Neutrophil (primary cell): ENCODE measurements around the gene RPL18.

ENCODE experiments used
- H3K27ac ChIP-seq: fragments of 200-600 bp; sonication (generic); 2 replicates; pipeline ENCODE4 v1.5.1; 2016; ENCODE audit warnings: mild to moderate bottlenecking, moderate library complexity
- H3K27me3 ChIP-seq: fragments of 200-600 bp; sonication (generic); 2 replicates; pipeline ENCODE4 v1.6.0; 2016; ENCODE audit warnings: mild to moderate bottlenecking
- H3K36me3 ChIP-seq: fragments of 200-600 bp; sonication (generic); 2 replicates; pipeline ENCODE4 v1.5.1; 2017
- H3K4me1 ChIP-seq, 2 experiments: fragments of 200-600 bp in 1 of 2; sonication (generic) in 1 of 2; 1 replicate in 1 of 2; 2 replicates in 1 of 2; pipeline versions ENCODE4 v1.5.1 to v1.6.1; 2013 to 2016; ENCODE audit warnings: low read depth in 1 of 2, low read length in 1 of 2, mild to moderate bottlenecking in 1 of 2, moderate library complexity in 1 of 2; ENCODE audit not compliant: control insufficient read depth in 1 of 2, insufficient read depth in 1 of 2
- H3K4me3 ChIP-seq, 2 experiments: fragments of 200-600 bp in 1 of 2; sonication (generic) in 1 of 2; 1 replicate in 1 of 2; 2 replicates in 1 of 2; pipeline ENCODE4 v1.5.1; 2013 to 2016; ENCODE audit warnings: low read depth in 1 of 2, low read length in 1 of 2, mild to moderate bottlenecking in 1 of 2, moderate library complexity in 1 of 2
- H3K9me3 ChIP-seq: fragments of 200-600 bp; sonication (generic); 2 replicates; pipeline ENCODE4 v1.5.1; 2016
- TF ChIP-seq, protein P1 (sequence below): fragments of 200-600 bp; sonication (generic); IDR thresholded peaks from 2 replicates; pipeline ENCODE4 v1.5.1; 2016; ENCODE audit warnings: antibody characterized with exemption

Gene RPL18

DNA sequence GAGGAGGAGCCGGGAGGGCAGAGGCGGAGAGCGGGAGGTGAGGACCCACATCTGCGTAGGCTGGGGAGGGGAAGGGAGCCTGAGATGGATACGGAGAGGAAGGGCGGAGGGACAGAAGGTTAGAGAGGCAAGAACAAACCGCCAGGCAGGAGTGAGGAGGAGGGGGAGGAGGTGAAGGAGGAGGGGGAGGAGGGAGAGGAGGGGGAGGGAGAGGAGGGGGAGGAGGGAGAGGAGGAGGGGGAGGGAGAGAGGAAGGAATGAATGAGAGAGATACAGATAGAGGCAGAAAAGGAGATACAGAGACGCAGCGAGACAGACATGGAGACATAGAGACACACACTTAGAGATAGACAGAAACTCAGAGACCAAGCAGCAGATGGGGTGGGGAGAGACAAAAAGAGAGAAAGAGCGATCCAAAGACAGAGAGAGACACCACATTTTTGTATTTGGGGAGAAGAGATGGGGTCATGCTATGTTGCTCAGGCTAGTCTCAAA lies 27.8 kb upstream of the RPL18 start:
- peak overlapping the region in 1 of 2 experiments; percentile 59 for H3K4me3 ChIP-seq
- peaks cover 50% of the 10 kb centered on the region for H3K27me3 ChIP-seq
- TF ChIP-seq, protein P1, sequence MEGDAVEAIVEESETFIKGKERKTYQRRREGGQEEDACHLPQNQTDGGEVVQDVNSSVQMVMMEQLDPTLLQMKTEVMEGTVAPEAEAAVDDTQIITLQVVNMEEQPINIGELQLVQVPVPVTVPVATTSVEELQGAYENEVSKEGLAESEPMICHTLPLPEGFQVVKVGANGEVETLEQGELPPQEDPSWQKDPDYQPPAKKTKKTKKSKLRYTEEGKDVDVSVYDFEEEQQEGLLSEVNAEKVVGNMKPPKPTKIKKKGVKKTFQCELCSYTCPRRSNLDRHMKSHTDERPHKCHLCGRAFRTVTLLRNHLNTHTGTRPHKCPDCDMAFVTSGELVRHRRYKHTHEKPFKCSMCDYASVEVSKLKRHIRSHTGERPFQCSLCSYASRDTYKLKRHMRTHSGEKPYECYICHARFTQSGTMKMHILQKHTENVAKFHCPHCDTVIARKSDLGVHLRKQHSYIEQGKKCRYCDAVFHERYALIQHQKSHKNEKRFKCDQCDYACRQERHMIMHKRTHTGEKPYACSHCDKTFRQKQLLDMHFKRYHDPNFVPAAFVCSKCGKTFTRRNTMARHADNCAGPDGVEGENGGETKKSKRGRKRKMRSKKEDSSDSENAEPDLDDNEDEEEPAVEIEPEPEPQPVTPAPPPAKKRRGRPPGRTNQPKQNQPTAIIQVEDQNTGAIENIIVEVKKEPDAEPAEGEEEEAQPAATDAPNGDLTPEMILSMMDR = no peak
- H3K36me3 ChIP-seq = no peaks in the 10 kb centered on the region
- H3K9me3 ChIP-seq = no peaks in the 10 kb centered on the region
- peaks cover 17 to 20% of the 10 kb centered on the region in 2 experiments for H3K4me1 ChIP-seq
- H3K27ac ChIP-seq = no peak overlapping the region

DNA sequence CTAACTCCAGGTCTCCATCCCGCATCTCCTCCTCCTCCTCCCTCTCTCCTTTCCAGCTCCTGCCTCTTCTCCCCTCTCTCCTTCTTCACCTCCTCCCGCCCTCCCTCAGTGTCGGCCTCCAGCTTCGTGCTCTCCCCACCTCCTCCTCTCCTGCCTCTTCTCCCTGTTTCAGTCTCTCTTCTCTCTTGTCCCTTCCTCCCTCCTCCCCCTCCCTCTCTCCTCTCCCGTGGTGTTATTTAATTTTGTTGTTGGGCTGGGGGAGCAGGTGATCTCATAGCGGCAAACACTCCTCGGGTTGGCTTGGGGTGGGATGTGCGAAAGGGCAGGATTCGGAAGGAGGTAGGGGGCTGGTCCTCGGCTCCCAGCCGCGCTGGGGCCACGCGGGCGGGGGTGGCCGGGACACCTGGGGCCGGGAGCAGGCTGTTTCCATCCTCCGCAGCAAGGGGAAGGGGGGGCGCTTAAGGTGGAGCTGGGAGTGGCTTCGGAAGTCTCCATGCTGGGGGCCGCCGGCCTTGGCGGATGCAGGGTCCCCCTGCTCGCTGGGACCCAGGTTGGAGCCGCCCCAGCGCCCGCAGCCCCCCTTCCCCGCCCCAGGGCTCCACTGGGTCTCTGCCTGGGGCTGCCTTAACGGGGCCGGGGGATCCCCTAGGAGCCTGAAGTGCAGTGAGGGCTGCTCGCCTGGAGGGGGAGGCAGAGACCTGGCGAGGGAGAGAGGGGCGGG lies 27.2 kb upstream of the RPL18 start, which contains the start of gene CA11:
CA11 (minus strand) TSS at position 187 of the 721 bp plus-strand sequence. CDS start 555 bp downstream, outside the sequence.
- Histone ChIP-seq H3K27me3 (peaks cover 50% of the 10 kb centered on the region), H3K9me3 (no peaks in the 10 kb centered on the region), H3K36me3 (no peaks in the 10 kb centered on the region), H3K27ac (no peak within 1 kb of the TSS), H3K4me1 (peaks cover 17 to 20% of the 10 kb centered on the region in 2 experiments), H3K4me3 (peak within 1 kb of the TSS; percentile 24 to 59)
- TF ChIP-seq, protein P1 = peak; percentile 84

DNA sequence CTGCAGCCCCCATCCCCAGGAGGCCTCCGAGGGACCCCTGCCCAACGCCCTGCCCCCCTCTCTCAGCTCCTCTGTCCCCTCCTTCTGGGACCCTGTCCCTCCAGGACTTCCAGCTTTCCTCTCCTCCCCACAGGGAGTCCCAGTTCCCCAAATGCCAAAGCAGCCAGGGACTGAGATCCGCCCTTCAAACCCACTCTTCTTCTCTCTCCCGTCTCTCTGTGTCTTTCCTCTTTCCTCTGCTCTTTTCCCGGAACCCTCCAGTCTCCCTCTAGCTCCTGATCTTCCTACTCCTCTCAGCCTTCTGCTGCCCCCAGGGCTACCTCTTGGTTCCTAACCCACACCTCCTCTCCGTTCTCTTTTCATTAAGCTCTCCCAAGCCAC lies 26.6 kb upstream of the RPL18 start:
- TF ChIP-seq, protein P1 = no peak
- Histone ChIP-seq H3K36me3 (no peaks in the 10 kb centered on the region), H3K9me3 (no peaks in the 10 kb centered on the region), H3K27ac (no peak overlapping the region), H3K4me3 (peak overlapping the region; percentile 24 to 59), H3K4me1 (peaks cover 17 to 20% of the 10 kb centered on the region in 2 experiments), H3K27me3 (peaks cover 50% of the 10 kb centered on the region)

DNA sequence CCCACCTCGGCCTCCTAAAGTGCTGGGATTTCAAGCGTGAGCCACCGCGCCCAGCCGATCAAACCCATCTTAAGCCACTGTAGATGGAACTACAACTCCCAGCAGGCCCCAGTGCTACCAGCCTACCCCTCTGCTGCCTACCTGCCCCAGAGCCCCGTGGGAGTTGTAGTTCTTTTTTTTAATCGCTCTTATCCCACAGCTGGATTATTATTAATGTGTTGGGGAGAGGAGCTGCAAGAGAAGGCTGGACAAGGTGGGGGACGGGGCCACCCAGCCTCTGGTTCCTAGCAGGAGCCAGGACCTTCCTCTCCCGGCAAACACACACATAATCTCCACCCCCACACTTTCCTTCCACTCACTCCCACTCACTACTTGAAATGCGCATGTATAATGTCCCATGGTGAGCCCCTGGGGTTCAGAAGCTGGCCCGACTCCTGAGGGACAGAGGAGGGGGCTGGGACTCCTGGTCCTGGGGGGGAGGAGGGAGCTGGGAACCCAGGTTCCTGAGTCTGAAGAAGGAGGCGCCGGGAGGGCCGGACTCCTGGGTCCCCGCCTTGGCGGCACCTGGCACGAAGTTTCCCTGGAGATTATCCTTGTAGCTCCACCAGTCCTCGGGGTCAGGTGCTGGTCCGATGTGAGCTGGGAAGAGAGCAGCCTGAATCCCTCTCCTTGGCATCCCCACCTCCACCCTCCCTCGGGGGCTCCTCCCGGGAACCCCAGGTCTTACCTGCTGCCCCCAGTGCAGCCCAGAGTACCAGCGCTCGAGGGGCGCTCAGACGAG lies 26.1 kb upstream of the RPL18 start:
- Histone ChIP-seq H3K4me3 (peak overlapping the region; percentile 18 to 59), H3K9me3 (no peaks in the 10 kb centered on the region), H3K4me1 (peaks cover 17 to 20% of the 10 kb centered on the region in 2 experiments), H3K27ac (no peak overlapping the region), H3K27me3 (peaks cover 50% of the 10 kb centered on the region), H3K36me3 (no peaks in the 10 kb centered on the region)
- TF ChIP-seq, protein P1 = no peak

DNA sequence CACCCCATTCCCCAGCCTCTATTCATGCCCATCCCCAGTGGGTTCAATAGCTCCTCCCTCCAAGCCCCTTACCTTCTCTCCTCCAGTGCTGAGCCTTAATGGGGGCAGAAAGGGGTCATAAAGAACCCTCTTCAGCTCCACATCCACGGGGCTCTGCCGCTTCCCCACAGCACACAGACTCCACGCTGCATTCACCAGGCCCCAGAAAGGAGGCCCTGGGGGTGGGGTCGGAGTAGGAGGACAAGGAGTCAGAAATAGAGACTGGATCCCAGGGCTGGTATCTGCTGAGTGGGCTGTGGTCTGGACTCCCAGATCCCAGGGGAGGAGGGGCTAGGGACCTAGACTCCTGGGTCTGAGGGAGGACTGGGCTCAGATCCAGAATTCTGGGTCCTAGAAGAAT lies 25.4 kb upstream of the RPL18 start:
- Histone ChIP-seq H3K27me3 (peaks cover 45% of the 10 kb centered on the region), H3K9me3 (no peaks in the 10 kb centered on the region), H3K4me1 (peaks cover 17 to 21% of the 10 kb centered on the region in 2 experiments), H3K36me3 (no peaks in the 10 kb centered on the region), H3K4me3 (no peak overlapping the region), H3K27ac (no peak overlapping the region)
- TF ChIP-seq, protein P1 = no peak
